Posterior vena cava (tissue), 2 donors: ENCODE data around the gene COL20A1. TPM values are rescaled to one million over a fixed set of nuclear protein-coding genes. Genes with fewer than 3 reads are reported as not detected.
"Not testable (repeated sequence)": the region's sequence is repeated elsewhere in the genome, so short reads cannot be mapped to it uniquely, and the experiment has no call there.

Experiments used
- DNase-seq: peaks from one replicate; pipeline ENCODE4 v3.0.0-alpha.2; 2020; ENCODE audit warnings: low spot score
- intact Hi-C, 2 donors: fragments of 100-400 bp; cut with DNase I; formaldehyde crosslinking; loops; one replicate each; pipeline versions ENCODE4 v1.14.1 to v1.14.2; 2022 to 2023
- total RNA-seq, 2 donors: library from RNA; stranded (reverse); fragmentation: NEBNext Ultra II Directional; extraction: Animal tissue kit (Norgen Biotek cat#: 25700); gene quantifications; one replicate each; pipeline ENCODE4 v1.2.1, GENCODE V29; 2021
- donor health status: DM: yes; HTN: yes; CAD: no.
- donor health status: DM: yes; HTN: yes; CAD: no.

The COL20A1 gene
- total RNA-seq, 2 donors from 2014 or later = 0.14 TPM; not detected in 1

GRCh38 chr20:63339154-63340094, 46.4 kb downstream of the COL20A1 start:
- intact Hi-C loops, DNase-seq: not testable (repeated sequence)

- DNase-seq, intact Hi-C loops: not testable (repeated sequence)
Observed at GRCh38 chr20:63340158-63340688, 47.2 kb downstream of the COL20A1 start.

GRCh38 chr20:63342561-63343459, 49.8 kb downstream of the COL20A1 start:
- DNase-seq = no peak
- intact Hi-C loops = no loop called here

- DNase-seq = no peak
- intact Hi-C loops = no loop called here
Observed at GRCh38 chr20:63343460-63344445, 50.8 kb downstream of the COL20A1 start.

GRCh38 chr20:63344616-63345327, 51.8 kb downstream of the COL20A1 start:
- intact Hi-C loops = no loop called here

GRCh38 chr20:63345328-63346100, 52.5 kb downstream of the COL20A1 start:
- no peak for DNase-seq
- intact Hi-C loops = no loop called here

More at GRCh38 chr20:63344616-63345327, 51.8 kb downstream of the COL20A1 start:
- no peak for DNase-seq

- intact Hi-C loops = no loop called here
- DNase-seq = no peak
Observed at GRCh38 chr20:63346131-63347080, 53.4 kb downstream of the COL20A1 start.

GRCh38 chr20:63347081-63347741, 54.2 kb downstream of the COL20A1 start:
- no peak for DNase-seq
- intact Hi-C loops = no loop called here

GRCh38 chr20:63347950-63348827, 55.2 kb downstream of the COL20A1 start:
- intact Hi-C loops = no loop called here
- DNase-seq = no peak

- intact Hi-C loops = no loop called here
- DNase-seq = no peak
Observed at GRCh38 chr20:63348828-63349515, 56.0 kb downstream of the COL20A1 start.

- intact Hi-C loops = no loop called here
- DNase-seq = no peak
Observed at GRCh38 chr20:63349516-63349895, 56.5 kb downstream of the COL20A1 start.

GRCh38 chr20:63350196-63350595, 57.2 kb downstream of the COL20A1 start:
- intact Hi-C loops = no loop called here
- no peak for DNase-seq

GRCh38 chr20:63350597-63351325, 57.8 kb downstream of the COL20A1 start:
- no peak for DNase-seq
- intact Hi-C loops = no loop called here

- intact Hi-C loops = no loop called here
- DNase-seq = no peak
Observed at GRCh38 chr20:63351326-63351700, 58.3 kb downstream of the COL20A1 start.
